ENCODE data around the gene KRT6A.

- TF ChIP-seq CTCF (IDR thresholded peaks at IDR 0.05) (no peak), REST (IDR thresholded peaks at IDR 0.05) (no peak), POLR2A (IDR thresholded peaks at IDR 0.05; ENCODE audit: low read length) (no peak), E2F6 (IDR thresholded peaks at IDR 0.05; ENCODE audit: borderline replicate concordance, low read depth) (no peak), ZFP36 (IDR thresholded peaks at IDR 0.05; ENCODE audit: borderline replicate concordance, partially characterized antibody) (no peak), ZSCAN20 (CRISPR knock-in tag; IDR thresholded peaks at IDR 0.05) (no peak), MAFK (IDR thresholded peaks at IDR 0.05; ENCODE audit: partially characterized antibody) (no peak), RAD21 (conservative IDR thresholded peaks at IDR 0.05 in 1 of 2, IDR thresholded peaks at IDR 0.05 in 1 of 2) (no peak)
These were observed 24.8 kb upstream of the KRT6A start for GRCh38 chr12:52517888-52518287.
